HUES48 (cell line): ENCODE data around the gene HPX.
"Not testable (repeated sequence)": the region's sequence is repeated elsewhere in the genome, so short reads cannot be mapped to it uniquely, and the experiment has no call there.

Source experiments
- H3K27ac ChIP-seq: one replicate; pipeline ENCODE4 v1.7.0; 2013; ENCODE audit warnings: low read depth, low read length, inconsistent platforms
- H3K27me3 ChIP-seq: 2 replicates; pipeline ENCODE4 v1.6.1; 2013; ENCODE audit warnings: mild to moderate bottlenecking, low read length; ENCODE audit not compliant: control insufficient read depth, insufficient read depth
- H3K36me3 ChIP-seq: 2 replicates; pipeline ENCODE4 v1.6.1; 2013; ENCODE audit warnings: low read length; ENCODE audit not compliant: control insufficient read depth, insufficient read depth
- H3K4me1 ChIP-seq: 2 replicates; pipeline ENCODE4 v1.6.1; 2013; ENCODE audit warnings: mild to moderate bottlenecking, low read length; ENCODE audit not compliant: control insufficient read depth, insufficient read depth
- H3K4me3 ChIP-seq: 2 replicates; pipeline ENCODE4 v1.5.1; 2013; ENCODE audit warnings: mild to moderate bottlenecking, low read depth, low read length
- H3K9ac ChIP-seq: 2 replicates; pipeline ENCODE4 v1.6.1; 2013; ENCODE audit warnings: mild to moderate bottlenecking, low read depth, low read length, moderate library complexity
- H3K9me3 ChIP-seq: 2 replicates; pipeline ENCODE4 v1.6.1; 2013; ENCODE audit warnings: low read length; ENCODE audit not compliant: control insufficient read depth, insufficient read depth

Gene HPX

DNA sequence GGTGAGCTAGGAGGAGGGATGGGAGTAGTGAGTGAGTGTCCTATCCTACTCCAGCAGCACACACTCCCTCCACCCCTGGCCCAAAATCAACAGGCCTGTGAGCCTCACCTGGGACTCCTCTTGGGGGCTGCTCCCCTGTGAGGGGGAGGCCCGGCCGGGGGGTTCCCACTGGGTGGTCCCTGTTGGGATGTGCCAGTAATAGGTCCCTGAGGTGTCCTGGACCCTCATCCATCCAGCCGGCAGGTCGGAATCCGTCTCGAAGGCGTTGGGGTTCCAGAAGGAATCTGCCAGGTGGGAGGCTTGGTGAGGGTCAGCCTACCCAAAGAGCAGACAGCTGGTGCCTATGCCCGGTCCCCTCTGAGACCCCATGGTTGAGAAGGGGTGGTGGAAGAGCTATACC is 37.2 kb downstream of the HPX start:
- Histone ChIP-seq H3K4me1 (peaks cover 11% of the 10 kb centered on the region; the same call in 1 of the 2 replicates), H3K4me3 (no peak overlapping the region), H3K9me3 (no peaks in the 10 kb centered on the region), H3K27me3 (no peaks in the 10 kb centered on the region), H3K27ac (no peak overlapping the region), H3K36me3 (0 out of 2 replicates have a peak, but pooled peaks cover 4% of the 10 kb centered on the region), H3K9ac (no peak overlapping the region)

DNA sequence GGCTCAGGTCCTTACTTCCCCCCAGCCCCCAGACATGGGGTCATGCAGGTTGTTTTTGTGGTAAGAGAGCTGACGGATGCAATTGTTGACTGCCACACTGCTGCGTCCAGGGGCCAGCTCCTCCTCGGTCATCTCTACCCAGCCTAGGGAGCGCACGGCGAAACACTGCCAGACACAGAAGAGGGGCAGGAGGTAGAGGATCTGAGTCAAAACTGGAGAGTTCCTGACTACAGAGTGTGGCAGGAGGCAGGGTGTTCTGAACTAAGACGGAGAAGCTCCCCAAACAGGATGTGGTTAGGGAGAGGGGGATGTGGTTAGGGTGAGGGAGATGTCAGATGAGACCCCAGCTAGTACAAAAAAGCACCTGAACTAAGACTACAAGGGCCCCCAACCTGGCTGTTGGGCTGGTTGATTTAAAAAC is 38.2 kb downstream of the HPX start:
- no peak overlapping the region for H3K27ac ChIP-seq
- H3K4me1 ChIP-seq: peaks cover 11% of the 10 kb centered on the region; the same call in 1 of the 2 replicates
- H3K9me3 ChIP-seq: no peaks in the 10 kb centered on the region
- no peak overlapping the region for H3K9ac ChIP-seq
- H3K36me3 ChIP-seq: 0 out of 2 replicates have a peak, but pooled peaks cover 4% of the 10 kb centered on the region
- no peaks in the 10 kb centered on the region for H3K27me3 ChIP-seq
- no peak overlapping the region for H3K4me3 ChIP-seq

DNA sequence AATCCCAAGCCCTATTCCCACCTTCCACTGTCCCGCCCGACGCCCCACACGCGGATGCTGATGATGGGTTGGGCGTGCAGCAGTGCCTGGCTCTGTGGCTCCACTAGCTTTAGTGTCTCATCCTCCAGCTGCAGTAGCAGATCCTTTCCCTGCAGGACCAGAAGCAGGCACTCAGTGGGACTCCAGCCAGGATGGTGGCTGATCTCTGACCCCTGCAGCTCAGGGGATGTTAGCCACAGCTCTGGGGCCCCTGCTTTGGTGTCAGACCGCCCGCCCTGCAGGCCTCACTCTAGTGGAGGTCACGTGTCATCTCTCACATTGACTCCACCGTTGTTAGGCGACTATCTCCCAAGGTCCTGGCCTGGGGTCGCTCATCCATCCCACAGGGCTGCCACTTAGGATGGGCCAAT is 38.7 kb downstream of the HPX start:
- H3K4me3 ChIP-seq: no peak overlapping the region
- H3K27me3 ChIP-seq: no peaks in the 10 kb centered on the region
- H3K9me3 ChIP-seq: no peaks in the 10 kb centered on the region
- H3K4me1 ChIP-seq: peaks cover 11% of the 10 kb centered on the region; the same call in 1 of the 2 replicates
- no peak overlapping the region for H3K27ac ChIP-seq
- no peak overlapping the region for H3K9ac ChIP-seq
- H3K36me3 ChIP-seq: 0 out of 2 replicates have a peak, but pooled peaks cover 4% of the 10 kb centered on the region

DNA sequence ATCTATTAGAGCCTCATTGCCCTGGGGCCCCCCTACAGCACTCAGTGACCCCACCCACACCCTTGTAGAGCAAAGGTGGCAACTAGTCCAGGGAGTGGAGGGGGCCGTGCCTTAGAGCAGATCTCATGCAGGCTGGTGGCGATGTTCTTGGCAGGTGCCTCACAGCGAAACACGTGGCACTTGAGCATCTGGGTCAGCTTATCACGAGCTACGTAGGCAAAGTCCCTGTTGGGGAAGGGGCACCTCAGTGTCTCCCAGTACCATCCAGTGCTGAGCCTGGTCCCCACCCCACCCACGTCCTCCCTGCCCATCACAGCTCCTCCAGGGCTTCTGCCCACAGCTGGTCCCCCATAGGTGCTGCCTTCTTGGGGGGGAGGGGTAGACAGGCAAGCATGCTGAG is 39.3 kb downstream of the HPX start:
- Histone ChIP-seq H3K4me1 (peaks cover 11% of the 10 kb centered on the region; the same call in 1 of the 2 replicates), H3K9ac (no peak overlapping the region), H3K27ac (no peak overlapping the region)

DNA sequence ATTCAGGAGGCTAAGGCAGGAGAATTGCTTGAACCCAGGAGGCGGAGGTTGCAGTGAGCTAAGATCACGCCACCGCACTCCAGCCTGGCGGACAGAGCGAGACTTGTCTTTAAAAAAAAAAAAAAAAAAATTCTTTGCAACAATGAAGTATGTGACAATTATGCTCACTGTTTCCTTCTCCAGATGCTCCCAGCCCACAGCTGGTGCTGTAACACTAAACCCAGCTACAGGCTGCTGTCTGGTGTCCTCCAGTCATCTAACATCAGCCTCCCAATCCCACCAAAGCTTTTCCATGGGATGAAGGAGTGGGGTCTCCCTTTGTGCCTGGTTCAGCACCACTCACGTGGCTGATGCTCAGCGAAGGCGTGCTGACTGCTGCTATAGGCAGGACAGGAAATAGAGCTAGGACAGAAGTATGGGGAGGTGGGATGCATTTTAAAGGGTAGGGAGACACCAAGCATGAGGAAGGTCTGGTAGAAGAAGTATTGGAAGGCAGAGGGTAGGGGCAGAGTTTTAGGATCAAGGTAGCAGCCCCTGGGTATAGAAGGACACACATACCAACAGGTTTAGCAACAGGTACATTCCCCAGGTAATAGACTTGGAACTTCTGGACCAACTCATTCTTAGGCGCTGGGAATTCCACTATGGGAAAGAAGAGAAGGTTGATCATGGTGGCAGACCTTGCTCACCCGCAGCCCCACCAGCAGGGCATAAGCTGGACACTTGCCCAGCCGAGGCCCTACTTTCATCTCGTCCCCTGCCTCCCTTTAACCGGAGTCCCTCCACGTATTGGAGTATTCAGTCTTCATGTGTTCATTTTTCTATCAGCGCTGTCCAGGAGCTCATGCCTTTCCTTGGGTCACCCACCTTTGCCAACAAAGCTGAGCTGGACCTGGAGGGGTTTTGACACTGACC is 40.1 kb downstream of the HPX start:
- Histone ChIP-seq H3K9me3 (no peaks in the 10 kb centered on the region), H3K4me3 (no peak overlapping the region)

More for the DNA sequence above, 39.3 kb downstream of the HPX start:
- Histone ChIP-seq H3K9me3 (no peaks in the 10 kb centered on the region), H3K36me3 (0 out of 2 replicates have a peak, but pooled peaks cover 4% of the 10 kb centered on the region), H3K4me3 (no peak overlapping the region), H3K27me3 (no peaks in the 10 kb centered on the region)

DNA sequence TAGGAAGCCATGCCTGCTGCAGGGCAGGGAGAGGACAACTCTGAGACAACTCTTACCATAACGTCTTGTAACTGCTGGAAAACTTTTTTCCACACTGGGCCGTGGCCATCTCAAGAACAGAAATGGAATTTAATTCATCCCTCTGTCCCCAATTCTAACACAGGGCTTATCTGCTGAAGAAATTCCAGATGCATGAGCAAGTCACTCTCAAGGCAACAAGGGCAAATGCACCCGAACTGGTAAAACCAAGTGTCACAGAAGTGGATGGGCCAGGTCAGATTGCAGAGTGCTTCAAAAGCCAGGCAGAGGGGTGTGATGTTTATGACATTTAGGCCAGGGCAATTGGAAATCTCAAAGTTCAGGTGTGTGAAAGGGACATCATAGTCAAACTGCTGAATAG is 43.2 kb downstream of the HPX start:
- no peaks in the 10 kb centered on the region for H3K9me3 ChIP-seq
- H3K4me3 ChIP-seq: no peak overlapping the region
- no peak overlapping the region for H3K27ac ChIP-seq
- H3K27me3 ChIP-seq: no peaks in the 10 kb centered on the region
- H3K4me1 ChIP-seq: no peaks in the 10 kb centered on the region
- H3K9ac ChIP-seq: no peak overlapping the region
- H3K36me3 ChIP-seq: 0 out of 2 replicates have a peak, but pooled peaks cover 4% of the 10 kb centered on the region

More for the DNA sequence above, 40.1 kb downstream of the HPX start:
- Histone ChIP-seq H3K36me3 (0 out of 2 replicates have a peak, but pooled peaks cover 4% of the 10 kb centered on the region), H3K9ac (no peak overlapping the region), H3K4me1 (peaks cover 10% of the 10 kb centered on the region; the same call in 1 of the 2 replicates), H3K27ac (no peak overlapping the region), H3K27me3 (no peaks in the 10 kb centered on the region)

DNA sequence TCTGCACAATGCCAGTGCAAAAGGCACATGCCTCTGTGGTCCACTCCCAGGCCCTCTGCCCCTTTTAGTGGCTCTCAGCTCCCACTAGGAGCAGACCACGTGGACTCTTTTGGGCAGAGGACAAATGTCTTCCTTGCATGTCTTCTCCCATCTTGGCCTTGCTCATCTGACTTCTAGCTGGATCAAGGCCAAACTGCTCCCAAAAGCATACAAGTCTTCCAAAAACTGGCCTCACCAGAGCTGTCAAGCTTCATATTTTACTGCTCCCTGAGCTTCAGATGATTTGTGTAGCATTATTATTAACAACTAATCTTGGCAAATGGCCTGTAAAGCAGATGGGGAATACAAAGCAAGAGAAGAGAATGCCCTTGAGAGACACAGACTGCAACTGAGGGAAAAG is 43.6 kb downstream of the HPX start:
- no peak overlapping the region for H3K9ac ChIP-seq
- no peak overlapping the region for H3K4me3 ChIP-seq
- 0 out of 2 replicates have a peak, but pooled peaks cover 4% of the 10 kb centered on the region for H3K36me3 ChIP-seq
- no peak overlapping the region for H3K27ac ChIP-seq
- no peaks in the 10 kb centered on the region for H3K4me1 ChIP-seq
- H3K27me3 ChIP-seq: no peaks in the 10 kb centered on the region
- no peaks in the 10 kb centered on the region for H3K9me3 ChIP-seq

DNA sequence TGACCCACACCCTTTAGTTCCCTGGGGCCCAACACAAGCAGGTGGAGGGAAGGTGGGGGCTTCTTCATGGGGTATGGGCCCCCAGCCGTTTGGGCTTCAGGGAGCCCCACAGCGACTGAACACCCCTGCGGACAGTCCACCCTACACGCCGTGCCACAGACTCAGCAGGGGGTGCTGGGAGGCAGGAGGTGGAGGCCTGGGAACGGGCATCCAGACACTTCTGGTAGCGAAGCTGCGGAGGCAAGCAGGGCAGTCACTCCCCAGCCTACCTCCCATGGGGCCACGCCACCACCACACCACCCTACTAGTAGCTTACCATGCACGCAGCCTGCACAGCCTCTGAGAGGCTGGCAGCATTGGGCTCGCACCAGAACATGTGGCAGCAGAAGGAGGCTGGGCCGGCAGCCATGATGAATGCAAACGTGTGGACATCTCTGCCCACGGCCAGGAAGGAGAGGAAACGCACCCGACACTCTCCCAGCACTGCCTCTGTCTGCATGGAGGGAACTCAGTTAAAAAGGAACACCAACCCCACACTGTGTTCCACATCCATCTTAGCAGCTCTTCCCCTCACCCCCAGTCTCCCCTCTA is 45.2 kb downstream of the HPX start:
- Histone ChIP-seq H3K27ac (no peak overlapping the region), H3K9me3 (no peaks in the 10 kb centered on the region), H3K36me3 (0 out of 2 replicates have a peak, but pooled peaks cover 2% of the 10 kb centered on the region), H3K27me3 (peaks cover 4% of the 10 kb centered on the region), H3K9ac (no peak overlapping the region), H3K4me1 (no peaks in the 10 kb centered on the region; the same call in 1 of the 2 replicates), H3K4me3 (no peak overlapping the region)

DNA sequence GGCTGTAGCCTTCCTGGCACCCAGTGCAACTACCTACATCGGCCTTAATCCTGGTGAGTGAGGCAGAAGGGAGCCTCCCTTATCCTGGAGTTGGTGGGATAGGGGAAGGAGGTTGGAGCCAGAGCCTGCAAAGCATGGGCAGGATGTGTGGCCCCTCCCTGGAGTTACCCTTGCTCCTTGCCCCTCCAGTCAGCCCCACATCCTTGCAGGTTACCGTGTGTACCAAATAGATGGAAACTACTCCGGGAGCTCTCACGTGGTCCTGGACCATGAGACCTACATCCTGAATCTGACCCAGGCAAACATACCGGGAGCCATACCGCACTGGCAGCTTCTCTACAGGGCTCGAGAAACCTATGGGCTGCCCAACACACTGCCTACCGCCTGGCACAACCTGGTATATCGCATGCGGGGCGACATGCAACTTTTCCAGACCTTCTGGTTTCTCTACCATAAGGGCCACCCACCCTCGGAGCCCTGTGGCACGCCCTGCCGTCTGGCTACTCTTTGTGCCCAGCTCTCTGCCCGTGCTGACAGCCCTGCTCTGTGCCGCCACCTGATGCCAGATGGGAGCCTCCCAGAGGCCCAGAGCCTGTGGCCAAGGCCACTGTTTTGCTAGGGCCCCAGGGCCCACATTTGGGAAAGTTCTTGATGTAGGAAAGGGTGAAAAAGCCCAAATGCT is 46.7 kb downstream of the HPX start:
- Histone ChIP-seq H3K9me3 (no peaks in the 10 kb centered on the region), H3K36me3 (no peaks in the 10 kb centered on the region)

DNA sequence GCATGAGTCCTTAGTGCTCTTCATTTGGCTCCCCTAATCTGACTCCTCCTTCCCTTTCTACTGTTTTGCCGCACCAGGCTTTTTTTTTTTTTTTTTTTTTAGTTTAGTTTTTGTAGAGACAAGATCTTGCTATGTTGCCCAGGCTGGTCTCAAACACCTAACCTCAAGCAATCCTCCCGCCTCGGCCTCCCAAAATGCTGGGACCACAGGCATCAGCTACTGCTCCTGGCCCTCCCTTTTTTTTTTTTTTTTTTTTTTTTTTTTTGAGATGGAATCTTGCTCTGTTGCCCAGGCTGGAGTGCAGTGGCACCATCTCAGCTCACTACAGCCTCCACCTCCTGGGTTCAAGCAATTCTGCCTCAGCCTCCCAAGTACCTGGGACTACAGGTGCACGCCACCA is 48.5 kb downstream of the HPX start:
- not testable (repeated sequence) for H3K9me3 ChIP-seq, H3K36me3 ChIP-seq, H3K27ac ChIP-seq, H3K4me3 ChIP-seq, H3K27me3 ChIP-seq, H3K9ac ChIP-seq
- H3K4me1 ChIP-seq: peaks cover 24% of the 10 kb centered on the region

More for the DNA sequence above, 46.7 kb downstream of the HPX start:
- peaks cover 4% of the 10 kb centered on the region for H3K27me3 ChIP-seq
- H3K4me1 ChIP-seq: peaks cover 7% of the 10 kb centered on the region
- no peak overlapping the region for H3K4me3 ChIP-seq
- H3K27ac ChIP-seq: no peak overlapping the region
- no peak overlapping the region for H3K9ac ChIP-seq
